ENCODE results near the gene OR52E6. TPM values are rescaled to one million over a fixed set of nuclear protein-coding genes. Genes with fewer than 3 reads are reported as not detected.

The OR52E6 gene
- total RNA-seq, 2 donors from 2014 or later, result not detected

DNA sequence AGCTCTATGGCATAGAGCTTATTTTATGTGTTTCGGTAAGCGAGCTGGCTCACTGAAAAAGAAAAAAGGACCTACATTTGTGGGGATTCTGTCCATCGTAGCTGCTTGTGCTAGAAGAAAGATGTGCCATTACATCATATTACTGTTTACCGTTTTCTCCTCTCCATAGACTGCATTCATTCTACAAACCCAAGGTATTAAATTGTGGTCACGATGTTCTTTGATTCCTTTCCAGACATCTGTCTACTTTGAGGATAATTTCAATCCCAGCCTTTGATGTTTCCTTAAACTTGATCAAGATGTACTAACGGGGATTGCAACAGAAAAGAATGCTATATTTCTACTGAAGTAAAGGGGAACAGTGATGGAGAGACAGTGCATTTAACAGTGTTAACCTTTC is 45.2 kb downstream of the OR52E6 start:
- DNase-seq (ENCODE audit: low spot score), result no peak
- Histone ChIP-seq H3K9me3 (peaks cover 0 to 7% of the 10 kb centered on the region in 2 donors), H3K4me3 (no peak overlapping the region), H3K4me1 (no peaks in the 10 kb centered on the region), H3K27me3 (no peaks in the 10 kb centered on the region), H3K36me3 (no peaks in the 10 kb centered on the region), H3K27ac (no peak overlapping the region)
- TF ChIP-seq, protein P1, sequence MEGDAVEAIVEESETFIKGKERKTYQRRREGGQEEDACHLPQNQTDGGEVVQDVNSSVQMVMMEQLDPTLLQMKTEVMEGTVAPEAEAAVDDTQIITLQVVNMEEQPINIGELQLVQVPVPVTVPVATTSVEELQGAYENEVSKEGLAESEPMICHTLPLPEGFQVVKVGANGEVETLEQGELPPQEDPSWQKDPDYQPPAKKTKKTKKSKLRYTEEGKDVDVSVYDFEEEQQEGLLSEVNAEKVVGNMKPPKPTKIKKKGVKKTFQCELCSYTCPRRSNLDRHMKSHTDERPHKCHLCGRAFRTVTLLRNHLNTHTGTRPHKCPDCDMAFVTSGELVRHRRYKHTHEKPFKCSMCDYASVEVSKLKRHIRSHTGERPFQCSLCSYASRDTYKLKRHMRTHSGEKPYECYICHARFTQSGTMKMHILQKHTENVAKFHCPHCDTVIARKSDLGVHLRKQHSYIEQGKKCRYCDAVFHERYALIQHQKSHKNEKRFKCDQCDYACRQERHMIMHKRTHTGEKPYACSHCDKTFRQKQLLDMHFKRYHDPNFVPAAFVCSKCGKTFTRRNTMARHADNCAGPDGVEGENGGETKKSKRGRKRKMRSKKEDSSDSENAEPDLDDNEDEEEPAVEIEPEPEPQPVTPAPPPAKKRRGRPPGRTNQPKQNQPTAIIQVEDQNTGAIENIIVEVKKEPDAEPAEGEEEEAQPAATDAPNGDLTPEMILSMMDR (IDR thresholded peaks at IDR 0.05), result no peak

DNA sequence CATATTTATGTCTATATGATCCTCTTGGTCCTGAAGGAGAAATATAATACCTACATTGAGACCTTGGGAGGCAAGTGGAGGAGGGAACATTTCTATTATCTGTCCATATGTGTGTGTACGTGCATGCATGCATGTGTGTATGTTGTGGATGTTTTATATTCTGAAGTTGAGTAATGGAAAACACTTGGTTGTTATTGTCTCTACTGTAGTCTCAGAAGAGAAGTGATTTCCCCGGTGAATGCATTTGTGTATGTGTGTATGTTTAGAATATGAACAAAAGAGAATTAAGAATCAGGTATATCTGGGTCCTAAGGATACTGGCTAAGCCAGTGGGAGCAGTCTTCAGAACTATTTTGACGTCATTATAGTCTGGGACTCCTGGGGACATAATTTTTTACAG is 50.5 kb downstream of the OR52E6 start, which contains the start of gene OR52N1:
Gene OR52N1 (minus strand): TSS at position 101 of the 400 bp plus-strand sequence. CDS start 2,449 bp downstream, outside the sequence.
- DNase-seq (ENCODE audit: low spot score), result no peak
- Histone ChIP-seq H3K36me3 (no peaks in the 10 kb centered on the region), H3K9me3 (peaks cover 0 to 7% of the 10 kb centered on the region in 2 donors), H3K27me3 (no peaks in the 10 kb centered on the region), H3K4me3 (no peak within 1 kb of the TSS), H3K4me1 (no peaks in the 10 kb centered on the region), H3K27ac (no peak within 1 kb of the TSS)
- TF ChIP-seq, protein P1 (IDR thresholded peaks at IDR 0.05), result no peak

Other genes with a start within 250 kb of the OR52E6 start
- gene TRIM6, start 245.3 kb downstream of the OR52E6 start, total RNA-seq, result 1 to 10 TPM; 1.3 TPM
- gene TRIM34, start 216.9 kb downstream of the OR52E6 start, total RNA-seq, result 1 to 10 TPM; 1.4 to 3.8 TPM
- gene TRIM5, start 156.8 kb downstream of the OR52E6 start, total RNA-seq, result 10 to 100 TPM in 1 of 2 donors, 1 to 10 TPM in 1; 7.9 to 10.0 TPM
- gene TRIM22, start 152.1 kb downstream of the OR52E6 start, total RNA-seq, result 10 to 100 TPM in 1 of 2 donors, 1 to 10 TPM in 1; 7.6 to 12.8 TPM
- gene OR56B1, start 105.4 kb downstream of the OR52E6 start, total RNA-seq, result not detected
- not detected for gene OR52N4, start 87.7 kb downstream of the OR52E6 start, total RNA-seq
- not detected for gene OR52N5, start 58.5 kb downstream of the OR52E6 start, total RNA-seq
- not detected for gene OR52N1, start 50.6 kb downstream of the OR52E6 start, total RNA-seq
- gene OR52N2, start 33.0 kb downstream of the OR52E6 start, total RNA-seq, result not detected
- not detected for gene OR52E8, start 15.8 kb upstream of the OR52E6 start, total RNA-seq
- not detected for gene OR52E4, start 38.7 kb upstream of the OR52E6 start, total RNA-seq
- gene OR52E5, start 51.3 kb upstream of the OR52E6 start, total RNA-seq, result not detected
- gene OR56A3, start 100.4 kb upstream of the OR52E6 start, total RNA-seq, result not detected
- gene OR56A5, start 126.6 kb upstream of the OR52E6 start, total RNA-seq, result not detected
- not detected for gene OR52L1, start 145.1 kb upstream of the OR52E6 start, total RNA-seq
- gene OR56A4, start 165.0 kb upstream of the OR52E6 start, total RNA-seq, result not detected
- gene OR56A1, start 188.9 kb upstream of the OR52E6 start, total RNA-seq, result not detected